GM12873 (cell line): ENCODE data around the gene AKNA.

Source experiments
- TF ChIP-seq, protein P1 (sequence below): IDR thresholded peaks from 2 replicates; pipeline ENCODE4 v1.5.1; 2012; ENCODE audit warnings: low read depth, mild to moderate bottlenecking, moderate library complexity, low read length, control low read depth; ENCODE audit not compliant: insufficient read depth; ENCODE audit errors: missing control alignments

AKNA gene

GRCh38 chr9:114347675-114348074 lies 40.1 kb downstream of the AKNA start:
- TF ChIP-seq, protein P1, sequence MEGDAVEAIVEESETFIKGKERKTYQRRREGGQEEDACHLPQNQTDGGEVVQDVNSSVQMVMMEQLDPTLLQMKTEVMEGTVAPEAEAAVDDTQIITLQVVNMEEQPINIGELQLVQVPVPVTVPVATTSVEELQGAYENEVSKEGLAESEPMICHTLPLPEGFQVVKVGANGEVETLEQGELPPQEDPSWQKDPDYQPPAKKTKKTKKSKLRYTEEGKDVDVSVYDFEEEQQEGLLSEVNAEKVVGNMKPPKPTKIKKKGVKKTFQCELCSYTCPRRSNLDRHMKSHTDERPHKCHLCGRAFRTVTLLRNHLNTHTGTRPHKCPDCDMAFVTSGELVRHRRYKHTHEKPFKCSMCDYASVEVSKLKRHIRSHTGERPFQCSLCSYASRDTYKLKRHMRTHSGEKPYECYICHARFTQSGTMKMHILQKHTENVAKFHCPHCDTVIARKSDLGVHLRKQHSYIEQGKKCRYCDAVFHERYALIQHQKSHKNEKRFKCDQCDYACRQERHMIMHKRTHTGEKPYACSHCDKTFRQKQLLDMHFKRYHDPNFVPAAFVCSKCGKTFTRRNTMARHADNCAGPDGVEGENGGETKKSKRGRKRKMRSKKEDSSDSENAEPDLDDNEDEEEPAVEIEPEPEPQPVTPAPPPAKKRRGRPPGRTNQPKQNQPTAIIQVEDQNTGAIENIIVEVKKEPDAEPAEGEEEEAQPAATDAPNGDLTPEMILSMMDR, result no peak

DNA sequence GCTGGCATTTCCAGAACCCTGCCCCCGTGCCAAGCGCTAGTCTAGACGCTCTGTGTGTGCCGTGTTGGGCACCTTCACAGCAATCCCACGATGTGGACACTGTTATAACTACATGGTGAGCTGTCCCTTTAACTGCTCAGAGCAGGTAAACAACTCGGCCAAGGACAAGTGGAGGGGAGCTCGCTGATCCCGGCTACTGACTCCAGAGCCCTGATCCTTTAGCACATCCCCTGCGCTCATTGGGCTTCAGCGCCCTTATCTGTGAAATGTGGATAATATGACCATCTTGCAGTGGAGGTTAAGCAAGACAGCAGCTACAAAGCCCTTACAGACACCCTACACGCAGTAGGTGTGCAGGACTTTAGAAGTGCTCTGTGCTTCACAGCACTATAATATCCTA lies 41.6 kb downstream of the AKNA start:
- TF ChIP-seq, protein P1, result no peak

- TF ChIP-seq, protein P1, result no peak
These were observed 42.2 kb downstream of the AKNA start for GRCh38 chr9:114345493-114346065.

GRCh38 chr9:114344692-114345091 lies 43.1 kb downstream of the AKNA start:
- TF ChIP-seq, protein P1, result no peak

GRCh38 chr9:114344188-114344566 lies 43.6 kb downstream of the AKNA start:
- TF ChIP-seq, protein P1, result no peak

DNA sequence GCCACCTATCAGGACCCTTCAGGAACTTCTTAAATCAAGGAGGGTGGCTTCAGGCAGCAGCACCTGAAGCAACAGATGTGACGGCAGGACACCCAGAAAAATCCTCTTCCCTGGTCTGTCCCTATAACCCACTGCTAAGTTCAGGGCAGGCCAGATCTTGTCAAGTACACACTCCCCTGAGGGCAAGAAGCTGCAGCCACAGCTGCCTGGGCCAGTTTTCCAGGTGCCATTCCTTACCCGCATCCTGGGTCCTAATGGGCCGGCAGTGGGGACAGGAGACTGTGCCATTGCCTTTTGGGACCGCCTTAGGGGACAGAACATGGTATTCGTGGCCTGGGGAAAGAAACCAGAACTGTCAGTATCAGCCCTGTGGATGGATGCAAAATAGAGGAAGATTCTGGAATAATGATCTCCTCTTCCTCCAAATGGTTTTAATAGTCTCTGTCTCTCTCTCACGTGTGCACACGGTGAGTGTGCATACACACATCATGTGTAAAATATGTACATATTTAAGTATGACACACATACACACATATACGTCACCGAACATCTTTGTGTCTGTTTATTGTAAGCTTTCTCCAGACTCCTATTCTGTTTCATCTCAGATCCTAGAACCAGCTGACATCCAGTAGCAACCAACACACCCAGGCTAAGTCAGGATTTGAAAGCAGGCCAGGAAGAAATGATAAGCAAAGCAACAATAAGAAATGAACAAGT lies 44.2 kb downstream of the AKNA start:
- TF ChIP-seq, protein P1, result no peak

- TF ChIP-seq, protein P1, result no peak
These were observed 44.9 kb downstream of the AKNA start for GRCh38 chr9:114342755-114343440.
